Measurements from ENCODE around the gene CPNE6.

DNA sequence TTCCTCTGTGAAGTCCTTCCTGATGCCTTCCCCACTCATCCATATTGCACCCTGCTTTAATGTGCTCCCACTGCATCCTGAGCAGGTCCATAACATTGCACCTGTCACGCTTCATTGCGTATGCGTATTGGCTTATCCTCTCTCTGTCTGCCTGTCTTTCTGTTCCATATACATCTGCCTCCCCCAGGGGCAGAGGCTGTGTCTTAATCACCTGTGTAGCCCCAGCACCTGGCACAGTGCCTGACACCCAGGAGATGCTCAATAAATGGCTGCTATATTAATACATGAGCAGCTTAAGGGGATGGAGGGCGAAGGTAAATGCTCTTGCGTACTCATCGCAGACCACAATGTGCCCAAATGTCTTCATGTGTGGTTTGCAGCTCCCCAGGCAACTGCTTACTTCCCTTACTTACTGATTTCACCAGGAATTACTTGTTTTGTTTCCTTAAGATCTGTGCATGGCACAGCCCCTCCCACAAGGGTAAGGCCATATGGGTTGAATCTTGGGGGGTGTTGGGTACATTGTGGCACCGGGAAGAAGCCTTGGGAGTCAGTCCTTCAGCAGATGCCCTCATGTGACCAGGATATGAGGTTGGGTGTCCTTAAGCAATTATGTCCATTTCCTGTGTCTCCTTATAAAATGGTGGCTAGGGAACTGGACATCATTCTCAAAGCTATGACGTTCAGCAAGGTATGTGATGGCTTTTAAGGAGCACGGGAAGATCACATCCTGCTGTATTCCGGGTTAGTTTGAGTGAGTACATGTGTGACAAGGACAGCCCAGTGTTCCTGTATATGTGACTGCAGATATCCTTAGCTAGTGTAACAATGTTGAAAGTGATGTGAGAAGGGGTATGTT lies 848 bp upstream of the CPNE6 start:
- TF ChIP-seq, protein P1, sequence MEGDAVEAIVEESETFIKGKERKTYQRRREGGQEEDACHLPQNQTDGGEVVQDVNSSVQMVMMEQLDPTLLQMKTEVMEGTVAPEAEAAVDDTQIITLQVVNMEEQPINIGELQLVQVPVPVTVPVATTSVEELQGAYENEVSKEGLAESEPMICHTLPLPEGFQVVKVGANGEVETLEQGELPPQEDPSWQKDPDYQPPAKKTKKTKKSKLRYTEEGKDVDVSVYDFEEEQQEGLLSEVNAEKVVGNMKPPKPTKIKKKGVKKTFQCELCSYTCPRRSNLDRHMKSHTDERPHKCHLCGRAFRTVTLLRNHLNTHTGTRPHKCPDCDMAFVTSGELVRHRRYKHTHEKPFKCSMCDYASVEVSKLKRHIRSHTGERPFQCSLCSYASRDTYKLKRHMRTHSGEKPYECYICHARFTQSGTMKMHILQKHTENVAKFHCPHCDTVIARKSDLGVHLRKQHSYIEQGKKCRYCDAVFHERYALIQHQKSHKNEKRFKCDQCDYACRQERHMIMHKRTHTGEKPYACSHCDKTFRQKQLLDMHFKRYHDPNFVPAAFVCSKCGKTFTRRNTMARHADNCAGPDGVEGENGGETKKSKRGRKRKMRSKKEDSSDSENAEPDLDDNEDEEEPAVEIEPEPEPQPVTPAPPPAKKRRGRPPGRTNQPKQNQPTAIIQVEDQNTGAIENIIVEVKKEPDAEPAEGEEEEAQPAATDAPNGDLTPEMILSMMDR (conservative IDR thresholded peaks at IDR 0.05; ENCODE audit: low read depth, low read length): no peak
- TF ChIP-seq EZH2 (IDR thresholded peaks at IDR 0.05; ENCODE audit: borderline replicate concordance, low read depth, low read length, poor library complexity, severe bottlenecking): no peak

All from A673 (cell line).